GM15510 (cell line): ENCODE measurements around the gene OGFOD2.

ENCODE experiments used
- POLR2A ChIP-seq: IDR thresholded peaks from 3 replicates; pipeline ENCODE4 v1.6.1; 2011; ENCODE audit warnings: borderline replicate concordance; ENCODE audit not compliant: insufficient read length; ENCODE audit errors: extremely low read depth

OGFOD2 gene

GRCh38 chr12:122987086-122987951 is 12.3 kb downstream of the OGFOD2 start:
- TF ChIP-seq POLR2A = no peak

GRCh38 chr12:122988036-122988435 is 13.0 kb downstream of the OGFOD2 start:
- TF ChIP-seq POLR2A = no peak

- TF ChIP-seq POLR2A = no peak
Measured at GRCh38 chr12:122988612-122989212, 13.7 kb downstream of the OGFOD2 start.

- TF ChIP-seq POLR2A = no peak
Measured at GRCh38 chr12:122989225-122989839, 14.3 kb downstream of the OGFOD2 start.

GRCh38 chr12:122989874-122990419 is 14.9 kb downstream of the OGFOD2 start:
- TF ChIP-seq POLR2A = no peak

- no peak for TF ChIP-seq POLR2A
Measured at GRCh38 chr12:122990561-122990960, 15.5 kb downstream of the OGFOD2 start.

GRCh38 chr12:122990961-122991622 is 16.0 kb downstream of the OGFOD2 start:
- TF ChIP-seq POLR2A = no peak

GRCh38 chr12:122991623-122992275 is 16.7 kb downstream of the OGFOD2 start:
- no peak for TF ChIP-seq POLR2A

- TF ChIP-seq POLR2A = no peak
Measured at GRCh38 chr12:122992386-122992785, 17.3 kb downstream of the OGFOD2 start.

GRCh38 chr12:122994140-122994675 is 19.2 kb downstream of the OGFOD2 start:
- no peak for TF ChIP-seq POLR2A

- no peak for TF ChIP-seq POLR2A
Measured at GRCh38 chr12:122994781-122995502, 19.9 kb downstream of the OGFOD2 start.

GRCh38 chr12:122995503-122996187 is 20.6 kb downstream of the OGFOD2 start:
- no peak for TF ChIP-seq POLR2A

- no peak for TF ChIP-seq POLR2A
Measured at GRCh38 chr12:122996188-122996601, 21.2 kb downstream of the OGFOD2 start.
